ENCODE results near the gene INAFM2.

- TF ChIP-seq MEF2B (IDR thresholded peaks at IDR 0.05; ENCODE audit: partially characterized antibody, poor library complexity, severe bottlenecking) (no peak), CEBPB (IDR thresholded peaks at IDR 0.05; ENCODE audit: borderline replicate concordance in 1 of 2, low read depth in 2 of 2, low read length in 2 of 2) (no peak), SMC3 (IDR thresholded peaks at IDR 0.05; ENCODE audit: borderline replicate concordance, low read length) (no peak), EP300 (IDR thresholded peaks at IDR 0.05; ENCODE audit: borderline replicate concordance in 1 of 2, control insufficient read depth in 1 of 2, low read depth in 2 of 2, low read length in 2 of 2) (no peak), SREBF2 (IDR thresholded peaks at IDR 0.05; ENCODE audit: low read length) (no peak), SIN3A (IDR thresholded peaks at IDR 0.05; ENCODE audit: low read depth, low read length) (no peak), CTCF (IDR thresholded peaks at IDR 0.05 in 2 of 3, conservative IDR thresholded peaks at IDR 0.05 in 1 of 3; ENCODE audit: control insufficient read depth in 2 of 3, extremely low read depth in 1 of 3, insufficient read depth in 1 of 3, low read depth in 3 of 3, low read length in 3 of 3) (no peak), SRF (IDR thresholded peaks at IDR 0.05; ENCODE audit: low read depth in 2 of 2, low read length in 2 of 2) (no peak), ATF3 (IDR thresholded peaks at IDR 0.05; ENCODE audit: borderline replicate concordance, extremely low read depth, low read depth, low read length) (no peak), USF2 (IDR thresholded peaks at IDR 0.05; ENCODE audit: borderline replicate concordance, low read depth, low read length) (no peak), CHD2 (IDR thresholded peaks at IDR 0.05; ENCODE audit: borderline replicate concordance, low read depth, low read length) (no peak), POLR2AphosphoS2 (IDR thresholded peaks at IDR 0.05; ENCODE audit: low read depth, low read length) (no peak), BACH1 (IDR thresholded peaks at IDR 0.05; ENCODE audit: borderline replicate concordance) (no peak), POLR2AphosphoS5 (IDR thresholded peaks at IDR 0.05; ENCODE audit: low read length) (no peak)
Observed at GRCh38 chr15:40295877-40296560, 27.5 kb upstream of the INAFM2 start.
